Fibroblast of the aortic adventitia (primary cell): Measurements from ENCODE around the gene IL17REL. TPM values are rescaled to one million over a fixed set of nuclear protein-coding genes. Genes with fewer than 3 reads are reported as not detected.
A peak's percentile ranks its signal among the peaks of the same experiment; 100 is the strongest.

ENCODE experiments used
- DNase-seq: peaks from one replicate; pipeline ENCODE4 v3.0.0-alpha.2; 2010; ENCODE audit warnings: low read depth
- H3K4me3 ChIP-seq: 2 replicates; pipeline ENCODE4 v1.5.1; 2011; ENCODE audit warnings: low read depth, mild to moderate bottlenecking, control low read depth, low read length, moderate library complexity
- total RNA-seq: library from RNA; depleted of rRNA; stranded (reverse); fragments of >200 nt; gene quantifications from 2 replicates; pipeline ENCODE4 v1.2.3, GENCODE V29; 2012; ENCODE audit warnings: low replicate concordance
- TF ChIP-seq, protein P1 (sequence below): IDR thresholded peaks from 2 replicates; pipeline ENCODE4 v1.5.1; 2011; ENCODE audit warnings: mild to moderate bottlenecking, low read length, control low read depth, inconsistent platforms; ENCODE audit not compliant: insufficient read depth

Gene IL17REL
- total RNA-seq, 1 donor = not detected

DNA sequence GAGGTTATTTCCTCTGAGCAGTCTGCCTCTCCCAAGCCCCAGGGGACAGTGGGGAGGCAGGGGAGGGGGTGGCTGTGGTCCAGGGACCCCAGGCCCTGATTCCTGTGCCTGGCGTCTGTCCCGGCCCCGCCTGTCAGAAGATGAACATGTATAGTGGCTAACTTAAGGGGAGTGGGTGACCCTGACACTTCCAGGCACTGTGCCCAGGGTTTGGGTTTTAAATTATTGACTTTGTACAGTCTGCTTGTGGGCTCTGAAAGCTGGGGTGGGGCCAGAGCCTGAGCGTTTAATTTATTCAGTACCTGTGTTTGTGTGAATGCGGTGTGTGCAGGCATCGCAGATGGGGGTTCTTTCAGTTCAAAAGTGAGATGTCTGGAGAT is 48.9 kb downstream of the IL17REL start:
- peak overlapping the region; percentile 84 for H3K4me3 ChIP-seq
- TF ChIP-seq, protein P1, sequence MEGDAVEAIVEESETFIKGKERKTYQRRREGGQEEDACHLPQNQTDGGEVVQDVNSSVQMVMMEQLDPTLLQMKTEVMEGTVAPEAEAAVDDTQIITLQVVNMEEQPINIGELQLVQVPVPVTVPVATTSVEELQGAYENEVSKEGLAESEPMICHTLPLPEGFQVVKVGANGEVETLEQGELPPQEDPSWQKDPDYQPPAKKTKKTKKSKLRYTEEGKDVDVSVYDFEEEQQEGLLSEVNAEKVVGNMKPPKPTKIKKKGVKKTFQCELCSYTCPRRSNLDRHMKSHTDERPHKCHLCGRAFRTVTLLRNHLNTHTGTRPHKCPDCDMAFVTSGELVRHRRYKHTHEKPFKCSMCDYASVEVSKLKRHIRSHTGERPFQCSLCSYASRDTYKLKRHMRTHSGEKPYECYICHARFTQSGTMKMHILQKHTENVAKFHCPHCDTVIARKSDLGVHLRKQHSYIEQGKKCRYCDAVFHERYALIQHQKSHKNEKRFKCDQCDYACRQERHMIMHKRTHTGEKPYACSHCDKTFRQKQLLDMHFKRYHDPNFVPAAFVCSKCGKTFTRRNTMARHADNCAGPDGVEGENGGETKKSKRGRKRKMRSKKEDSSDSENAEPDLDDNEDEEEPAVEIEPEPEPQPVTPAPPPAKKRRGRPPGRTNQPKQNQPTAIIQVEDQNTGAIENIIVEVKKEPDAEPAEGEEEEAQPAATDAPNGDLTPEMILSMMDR = no peak
- no peak for DNase-seq

DNA sequence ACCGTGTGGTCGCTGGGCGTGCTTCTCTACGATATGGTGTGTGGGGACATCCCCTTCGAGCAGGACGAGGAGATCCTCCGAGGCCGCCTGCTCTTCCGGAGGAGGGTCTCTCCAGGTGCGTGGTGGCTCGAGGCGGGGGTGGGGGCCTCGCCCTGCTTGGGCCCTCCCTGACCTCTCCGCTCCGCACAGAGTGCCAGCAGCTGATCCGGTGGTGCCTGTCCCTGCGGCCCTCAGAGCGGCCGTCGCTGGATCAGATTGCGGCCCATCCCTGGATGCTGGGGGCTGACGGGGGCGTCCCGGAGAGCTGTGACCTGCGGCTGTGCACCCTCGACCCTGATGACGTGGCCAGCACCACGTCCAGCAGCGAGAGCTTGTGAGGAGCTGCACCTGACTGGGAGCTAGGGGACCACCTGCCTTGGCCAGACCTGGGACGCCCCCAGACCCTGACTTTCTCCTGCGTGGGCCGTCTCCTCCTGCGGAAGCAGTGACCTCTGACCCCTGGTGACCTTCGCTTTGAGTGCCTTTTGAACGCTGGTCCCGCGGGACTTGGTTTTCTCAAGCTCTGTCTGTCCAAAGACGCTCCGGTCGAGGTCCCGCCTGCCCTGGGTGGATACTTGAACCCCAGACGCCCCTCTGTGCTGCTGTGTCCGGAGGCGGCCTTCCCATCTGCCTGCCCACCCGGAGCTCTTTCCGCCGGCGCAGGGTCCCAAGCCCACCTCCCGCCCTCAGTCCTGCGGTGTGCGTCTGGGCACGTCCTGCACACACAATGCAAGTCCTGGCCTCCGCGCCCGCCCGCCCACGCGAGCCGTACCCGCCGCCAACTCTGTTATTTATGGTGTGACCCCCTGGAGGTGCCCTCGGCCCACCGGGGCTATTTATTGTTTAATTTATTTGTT is 49.6 kb downstream of the IL17REL start:
- TF ChIP-seq, protein P1 = no peak
- DNase-seq = no peak
- H3K4me3 ChIP-seq = peak overlapping the region; percentile 84

DNA sequence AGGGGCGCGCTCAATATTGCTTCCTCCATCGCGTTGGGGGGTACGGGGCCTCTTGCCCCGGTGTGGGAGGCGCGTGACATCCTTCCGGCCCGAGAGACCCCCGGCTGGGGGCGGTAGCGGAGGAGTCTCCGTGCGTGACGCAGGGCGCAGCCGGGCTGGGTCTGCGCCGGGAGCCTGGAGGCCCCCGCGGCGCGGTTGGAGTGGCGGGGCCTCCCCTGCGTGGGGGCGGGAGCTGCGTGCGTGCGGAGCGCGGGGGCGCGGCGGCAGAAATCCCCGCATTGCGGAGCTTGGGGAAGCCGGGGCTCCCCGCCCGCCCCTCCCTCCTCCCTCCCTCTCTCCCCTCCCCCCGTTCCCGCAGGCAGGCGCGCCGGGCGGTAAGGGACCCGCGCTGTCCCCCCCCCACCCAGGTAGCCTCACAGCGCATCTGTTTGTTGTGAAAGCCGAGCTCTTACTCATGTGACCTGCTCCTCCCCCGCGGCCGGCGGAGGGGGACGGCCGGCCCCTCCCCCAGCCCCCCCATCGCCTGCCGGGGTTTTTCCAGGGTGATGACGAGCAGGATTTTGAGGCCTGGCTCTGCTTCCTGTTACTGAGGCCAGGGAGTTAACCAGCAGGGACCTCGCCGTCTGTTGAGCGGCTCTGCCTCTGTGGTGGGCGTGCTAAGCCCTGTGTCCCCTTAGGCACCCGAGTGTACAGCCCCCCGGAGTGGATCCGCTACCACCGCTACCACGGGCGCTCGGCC is 50.4 kb downstream of the IL17REL start:
- DNase-seq = peak; percentile 88
- TF ChIP-seq, protein P1 = no peak
- peak overlapping the region; percentile 84 for H3K4me3 ChIP-seq

DNA sequence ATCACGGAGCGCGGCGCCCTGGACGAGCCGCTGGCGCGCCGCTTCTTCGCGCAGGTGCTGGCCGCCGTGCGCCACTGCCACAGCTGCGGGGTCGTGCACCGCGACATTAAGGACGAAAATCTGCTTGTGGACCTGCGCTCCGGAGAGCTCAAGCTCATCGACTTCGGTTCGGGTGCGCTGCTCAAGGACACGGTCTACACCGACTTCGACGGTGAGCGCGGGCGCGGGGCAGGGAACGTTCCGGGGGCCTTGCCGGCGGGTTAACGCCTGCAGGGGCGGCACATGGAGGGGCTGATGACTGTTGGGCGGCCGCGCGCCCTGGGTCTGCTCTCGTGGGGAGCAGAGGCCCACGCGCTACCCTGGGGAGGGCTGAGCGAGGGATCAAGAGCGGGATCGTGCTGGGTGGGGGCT is 51.0 kb downstream of the IL17REL start:
- TF ChIP-seq, protein P1 = no peak
- peak; percentile 33 for DNase-seq
- peak overlapping the region; percentile 84 for H3K4me3 ChIP-seq

DNA sequence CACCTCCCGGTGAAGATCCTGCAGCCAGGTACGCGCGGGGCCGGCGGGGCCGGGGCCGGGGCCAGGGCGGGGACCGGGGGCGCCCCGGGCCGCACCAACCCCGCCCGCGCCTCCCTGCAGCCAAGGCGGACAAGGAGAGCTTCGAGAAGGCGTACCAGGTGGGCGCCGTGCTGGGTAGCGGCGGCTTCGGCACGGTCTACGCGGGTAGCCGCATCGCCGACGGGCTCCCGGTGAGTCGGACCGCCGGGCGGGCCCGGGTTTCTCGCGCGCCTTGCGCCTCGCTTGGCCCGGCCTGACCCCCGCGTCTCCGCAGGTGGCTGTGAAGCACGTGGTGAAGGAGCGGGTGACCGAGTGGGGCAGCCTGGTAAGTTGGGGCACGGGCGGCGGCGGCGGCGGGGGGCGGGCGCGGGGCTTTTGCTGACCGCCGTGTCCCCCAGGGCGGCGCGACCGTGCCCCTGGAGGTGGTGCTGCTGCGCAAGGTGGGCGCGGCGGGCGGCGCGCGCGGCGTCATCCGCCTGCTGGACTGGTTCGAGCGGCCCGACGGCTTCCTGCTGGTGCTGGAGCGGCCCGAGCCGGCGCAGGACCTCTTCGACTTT is 51.5 kb downstream of the IL17REL start:
- TF ChIP-seq, protein P1 = no peak
- DNase-seq = no peak
- peak overlapping the region; percentile 84 for H3K4me3 ChIP-seq

DNA sequence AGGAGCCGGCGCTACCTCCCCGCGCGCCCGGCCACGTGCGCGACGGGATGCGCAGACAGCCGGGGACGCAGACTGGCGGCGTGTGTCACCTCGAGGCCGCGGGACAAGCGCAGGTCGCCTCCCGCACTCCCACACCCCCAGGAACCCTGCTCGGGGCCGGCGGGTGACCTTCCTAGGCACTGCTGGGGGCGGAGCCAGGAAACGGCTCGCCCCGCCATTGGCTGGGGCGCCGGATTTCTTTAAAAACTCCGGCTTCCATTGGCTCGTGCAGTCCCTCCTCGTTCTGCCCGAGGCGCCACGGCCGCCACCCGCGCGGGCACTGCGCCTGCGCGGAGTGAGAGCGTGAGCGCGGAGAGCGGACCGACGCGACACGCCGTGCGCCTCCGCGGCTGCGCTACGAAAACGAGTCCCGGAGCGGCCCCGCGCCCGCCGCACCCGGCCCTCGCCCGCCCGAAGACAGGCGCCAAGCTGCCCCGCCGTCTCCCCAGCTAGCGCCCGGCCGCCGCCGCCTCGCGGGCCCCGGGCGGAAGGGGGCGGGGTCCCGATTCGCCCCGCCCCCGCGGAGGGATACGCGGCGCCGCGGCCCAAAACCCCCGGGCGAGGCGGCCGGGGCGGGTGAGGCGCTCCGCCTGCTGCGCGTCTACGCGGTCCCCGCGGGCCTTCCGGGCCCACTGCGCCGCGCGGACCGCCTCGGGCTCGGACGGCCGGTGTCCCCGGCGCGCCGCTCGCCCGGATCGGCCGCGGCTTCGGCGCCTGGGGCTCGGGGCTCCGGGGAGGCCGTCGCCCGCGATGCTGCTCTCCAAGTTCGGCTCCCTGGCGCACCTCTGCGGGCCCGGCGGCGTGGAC is 52.2 kb downstream of the IL17REL start, which contains the start of gene PIM3:
Gene PIM3 (plus strand): TSS at position 614 of the 846 bp plus-strand sequence. CDS start 176 bp downstream, at position 790.
- H3K4me3 ChIP-seq = peak within 1 kb of the TSS; percentile 84
- TF ChIP-seq, protein P1 = no peak
- peak; percentile 95 for DNase-seq
